ENCODE data around the gene FBXW9.

DNA sequence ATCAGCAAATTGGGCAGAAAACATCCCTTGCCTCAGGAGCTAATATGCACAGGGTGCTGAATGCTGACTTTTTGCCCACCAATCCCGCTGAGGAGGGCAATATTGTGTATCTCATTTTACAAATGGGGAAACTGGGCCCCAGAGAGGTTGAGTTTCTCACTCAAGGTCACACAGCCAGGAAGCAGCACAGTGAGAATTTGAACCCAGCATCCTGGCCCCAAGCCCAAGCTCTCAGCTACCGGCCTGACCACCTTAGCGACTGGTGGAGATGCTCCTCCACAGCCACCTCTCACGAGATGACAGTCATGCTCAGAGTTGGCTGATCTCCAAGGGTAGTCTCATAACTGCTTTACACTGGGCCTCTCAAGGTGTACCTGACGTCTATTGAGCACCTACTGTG is 3.5 kb downstream of the FBXW9 start:
- TF ChIP-seq, protein P1, sequence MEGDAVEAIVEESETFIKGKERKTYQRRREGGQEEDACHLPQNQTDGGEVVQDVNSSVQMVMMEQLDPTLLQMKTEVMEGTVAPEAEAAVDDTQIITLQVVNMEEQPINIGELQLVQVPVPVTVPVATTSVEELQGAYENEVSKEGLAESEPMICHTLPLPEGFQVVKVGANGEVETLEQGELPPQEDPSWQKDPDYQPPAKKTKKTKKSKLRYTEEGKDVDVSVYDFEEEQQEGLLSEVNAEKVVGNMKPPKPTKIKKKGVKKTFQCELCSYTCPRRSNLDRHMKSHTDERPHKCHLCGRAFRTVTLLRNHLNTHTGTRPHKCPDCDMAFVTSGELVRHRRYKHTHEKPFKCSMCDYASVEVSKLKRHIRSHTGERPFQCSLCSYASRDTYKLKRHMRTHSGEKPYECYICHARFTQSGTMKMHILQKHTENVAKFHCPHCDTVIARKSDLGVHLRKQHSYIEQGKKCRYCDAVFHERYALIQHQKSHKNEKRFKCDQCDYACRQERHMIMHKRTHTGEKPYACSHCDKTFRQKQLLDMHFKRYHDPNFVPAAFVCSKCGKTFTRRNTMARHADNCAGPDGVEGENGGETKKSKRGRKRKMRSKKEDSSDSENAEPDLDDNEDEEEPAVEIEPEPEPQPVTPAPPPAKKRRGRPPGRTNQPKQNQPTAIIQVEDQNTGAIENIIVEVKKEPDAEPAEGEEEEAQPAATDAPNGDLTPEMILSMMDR (IDR thresholded peaks at IDR 0.05): no peak
- no peak for TF ChIP-seq POLR2A (IDR thresholded peaks at IDR 0.05)
